Right lobe of liver (tissue), 4 donors: ENCODE data around the gene QRSL1.
"Not testable (repeated sequence)": the region's sequence is repeated elsewhere in the genome, so short reads cannot be mapped to it uniquely, and the experiment has no call there.

Source experiments
- CTCF ChIP-seq, 4 donors: fragments of 200-600 bp in 3 of 4; fragments of 450-650 bp in 1 of 4; IDR thresholded peaks; one replicate each; pipeline versions ENCODE4 v1.5.1 to v1.8.0; 2016 to 2022; ENCODE audit warnings: antibody characterized with exemption in 4 of 4, mild to moderate bottlenecking in 2 of 4
- POLR2A ChIP-seq: fragments of 450-650 bp; IDR thresholded peaks from one replicate; pipeline ENCODE4 v1.6.1; 2017; ENCODE audit warnings: antibody characterized with exemption, mild to moderate bottlenecking
- donor health status: DM: no; HTN: no; CAD: no.
- donor health status: DM: no; HTN: no; CAD: no.
- donor health status: DM: no; HTN: yes; CAD: no.

GRCh38 chr6:106627760-106628159 lies 1.6 kb upstream of the QRSL1 start:
- not testable (repeated sequence) for TF ChIP-seq POLR2A; CTCF (IDR thresholded peaks at IDR 0.05)
